ENCODE data around the gene SETD1A.

The SETD1A gene

DNA sequence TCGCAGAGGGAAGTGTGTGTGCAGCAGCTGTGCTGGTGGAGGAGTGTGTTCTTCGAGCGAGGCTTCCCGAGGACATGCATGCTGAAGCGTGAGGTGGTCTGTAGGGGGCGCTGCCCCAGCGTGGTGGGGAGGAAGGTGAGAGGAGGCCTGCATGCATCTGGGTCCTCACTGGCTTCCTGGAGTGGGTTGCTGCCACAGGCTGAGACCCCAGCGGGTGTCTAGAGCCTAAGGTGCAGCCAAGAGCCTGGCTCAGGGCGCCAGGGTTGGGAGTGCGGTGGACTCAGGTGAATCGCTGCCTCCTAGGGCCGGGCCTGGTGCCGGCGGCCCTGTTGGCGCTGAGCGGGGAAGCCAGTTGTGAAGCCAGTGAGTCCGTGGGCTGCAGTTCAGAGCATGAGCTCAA lies 19.9 kb downstream of the SETD1A start:
- WGBS (ENCODE audit: extremely low coverage, insufficient coverage, insufficient read length): no CpG with 5 or more reads among the region's 17 CpGs
- H3K18ac ChIP-seq (ENCODE audit: low read length): no peak overlapping the region
- no peak overlapping the region for H2BK120ac ChIP-seq (ENCODE audit: insufficient read depth, low read length, poor library complexity)
- no peak overlapping the region for H3K4me2 ChIP-seq (ENCODE audit: low read length)
- H3K9me3 ChIP-seq (ENCODE audit: insufficient read depth, low read depth, low read length): peaks cover 2% of the 10 kb centered on the region
- H3K4me3 ChIP-seq (ENCODE audit: low read depth, low read length): no peak overlapping the region
- H3K79me2 ChIP-seq (ENCODE audit: control insufficient read depth, insufficient read depth, low read length, poor library complexity): no peaks in the 10 kb centered on the region
- H3K23ac ChIP-seq (ENCODE audit: low read length): no peak overlapping the region
- no peak overlapping the region for H4K12ac ChIP-seq (ENCODE audit: low read depth, low read length)
- H4K8ac ChIP-seq (ENCODE audit: low read depth, low read length): no peak overlapping the region
- no peak overlapping the region for H2AFZ ChIP-seq (ENCODE audit: insufficient read depth, low read length, poor library complexity)
- no peak overlapping the region for H3K4ac ChIP-seq (ENCODE audit: low read depth, low read length)
- H4K91ac ChIP-seq (ENCODE audit: low read depth, low read length): no peak overlapping the region
- no peaks in the 10 kb centered on the region for H3K27me3 ChIP-seq (ENCODE audit: insufficient read depth, low read length)
- H3K14ac ChIP-seq (ENCODE audit: low read length): no peak overlapping the region
- no peaks in the 10 kb centered on the region for H3K79me1 ChIP-seq (ENCODE audit: low read length)
- peaks cover 83 to 86% of the 10 kb centered on the region in 2 experiments for H3K36me3 ChIP-seq (ENCODE audit: control insufficient read depth in 1 of 2, insufficient read depth in 2 of 2, low read length in 2 of 2)
- H3K27ac ChIP-seq (ENCODE audit: low read depth, low read length): no peak overlapping the region
- no peak overlapping the region for H2AK5ac ChIP-seq (ENCODE audit: low read length)
- no peak overlapping the region for H2BK5ac ChIP-seq (ENCODE audit: low read depth, low read length, poor library complexity)
- no peak overlapping the region for H2BK12ac ChIP-seq (ENCODE audit: low read length)
- no peaks in the 10 kb centered on the region for H3K4me1 ChIP-seq (ENCODE audit: control insufficient read depth in 1 of 2, insufficient read depth in 2 of 2, low read length in 2 of 2)
- no peak for DNase-seq
- H3K9ac ChIP-seq (ENCODE audit: low read length): no peak overlapping the region

DNA sequence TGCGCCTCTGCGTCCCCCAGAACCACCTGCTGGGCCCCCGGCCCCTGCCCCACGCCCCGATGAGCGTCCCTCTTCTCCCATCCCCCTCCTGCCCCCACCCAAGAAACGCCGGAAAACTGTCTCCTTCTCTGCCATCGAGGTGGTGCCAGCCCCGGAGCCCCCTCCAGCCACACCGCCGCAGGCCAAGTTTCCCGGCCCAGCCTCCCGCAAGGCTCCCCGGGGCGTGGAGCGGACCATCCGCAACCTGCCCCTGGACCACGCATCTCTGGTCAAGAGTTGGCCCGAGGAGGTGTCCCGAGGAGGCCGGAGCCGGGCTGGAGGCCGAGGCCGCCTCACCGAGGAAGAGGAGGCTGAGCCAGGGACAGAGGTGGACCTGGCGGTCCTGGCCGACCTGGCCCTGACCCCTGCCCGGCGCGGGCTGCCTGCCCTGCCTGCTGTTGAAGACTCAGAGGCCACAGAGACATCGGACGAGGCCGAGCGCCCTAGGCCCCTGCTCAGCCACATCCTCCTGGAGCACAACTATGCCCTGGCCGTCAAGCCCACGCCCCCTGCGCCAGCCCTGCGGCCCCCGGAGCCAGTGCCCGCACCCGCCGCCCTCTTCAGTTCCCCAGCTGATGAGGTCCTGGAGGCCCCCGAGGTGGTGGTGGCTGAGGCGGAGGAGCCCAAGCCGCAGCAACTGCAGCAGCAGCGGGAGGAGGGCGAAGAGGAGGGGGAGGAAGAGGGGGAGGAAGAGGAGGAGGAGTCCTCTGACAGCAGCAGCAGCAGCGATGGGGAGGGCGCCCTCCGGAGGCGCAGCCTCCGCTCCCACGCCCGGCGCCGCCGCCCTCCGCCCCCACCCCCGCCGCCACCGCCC lies 21.8 kb downstream of the SETD1A start:
- Histone ChIP-seq H3K4ac (ENCODE audit: low read depth, low read length) (no peak overlapping the region), H3K27ac (ENCODE audit: low read depth, low read length) (no peak overlapping the region), H4K12ac (ENCODE audit: low read depth, low read length) (no peak overlapping the region), H2BK120ac (ENCODE audit: insufficient read depth, low read length, poor library complexity) (no peak overlapping the region), H3K9ac (ENCODE audit: low read length) (no peak overlapping the region), H3K4me2 (ENCODE audit: low read length) (no peak overlapping the region), H3K79me2 (ENCODE audit: control insufficient read depth, insufficient read depth, low read length, poor library complexity) (no peaks in the 10 kb centered on the region), H3K14ac (ENCODE audit: low read length) (no peak overlapping the region), H4K91ac (ENCODE audit: low read depth, low read length) (no peak overlapping the region), H4K8ac (ENCODE audit: low read depth, low read length) (no peak overlapping the region), H2AFZ (ENCODE audit: insufficient read depth, low read length, poor library complexity) (no peak overlapping the region), H2BK5ac (ENCODE audit: low read depth, low read length, poor library complexity) (no peak overlapping the region), H2BK12ac (ENCODE audit: low read length) (no peak overlapping the region), H3K4me1 (ENCODE audit: control insufficient read depth in 1 of 2, insufficient read depth in 2 of 2, low read length in 2 of 2) (no peaks in the 10 kb centered on the region), H3K18ac (ENCODE audit: low read length) (no peak overlapping the region), H2AK5ac (ENCODE audit: low read length) (no peak overlapping the region), H3K36me3 (ENCODE audit: control insufficient read depth in 1 of 2, insufficient read depth in 2 of 2, low read length in 2 of 2) (peaks cover 85 to 87% of the 10 kb centered on the region in 2 experiments), H3K79me1 (ENCODE audit: low read length) (no peaks in the 10 kb centered on the region), H3K4me3 (ENCODE audit: low read depth, low read length) (no peak overlapping the region), H3K27me3 (ENCODE audit: insufficient read depth, low read length) (no peaks in the 10 kb centered on the region), H3K9me3 (ENCODE audit: insufficient read depth, low read depth, low read length) (peaks cover 3% of the 10 kb centered on the region), H3K23ac (ENCODE audit: low read length) (no peak overlapping the region)
- WGBS (ENCODE audit: extremely low coverage, insufficient coverage, insufficient read length): no CpG with 5 or more reads among the region's 62 CpGs
- DNase-seq: no peak

DNA sequence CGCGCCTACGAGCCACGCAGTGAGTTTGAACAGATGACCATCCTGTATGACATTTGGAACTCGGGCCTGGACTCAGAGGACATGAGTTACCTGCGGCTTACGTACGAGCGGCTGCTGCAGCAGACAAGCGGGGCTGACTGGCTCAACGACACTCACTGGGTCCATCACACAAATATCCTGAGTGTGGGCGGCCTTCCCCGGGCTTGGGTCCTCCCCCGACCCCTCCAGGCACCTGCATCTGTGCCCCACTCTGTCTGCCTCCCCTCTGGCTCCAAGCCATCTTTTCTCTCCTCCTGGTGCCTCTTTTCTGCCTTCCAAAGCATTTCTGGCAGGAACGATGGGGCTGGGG lies 22.4 kb downstream of the SETD1A start:
- H3K79me1 ChIP-seq (ENCODE audit: low read length): no peaks in the 10 kb centered on the region
- H3K4ac ChIP-seq (ENCODE audit: low read depth, low read length): no peak overlapping the region
- no peak overlapping the region for H3K23ac ChIP-seq (ENCODE audit: low read length)
- H2AK5ac ChIP-seq (ENCODE audit: low read length): no peak overlapping the region
- H3K9me3 ChIP-seq (ENCODE audit: insufficient read depth, low read depth, low read length): peaks cover 3% of the 10 kb centered on the region
- no peak for DNase-seq
- H4K8ac ChIP-seq (ENCODE audit: low read depth, low read length): no peak overlapping the region
- H2AFZ ChIP-seq (ENCODE audit: insufficient read depth, low read length, poor library complexity): no peak overlapping the region
- no peaks in the 10 kb centered on the region for H3K4me1 ChIP-seq (ENCODE audit: control insufficient read depth in 1 of 2, insufficient read depth in 2 of 2, low read length in 2 of 2)
- H3K14ac ChIP-seq (ENCODE audit: low read length): no peak overlapping the region
- H3K79me2 ChIP-seq (ENCODE audit: control insufficient read depth, insufficient read depth, low read length, poor library complexity): no peaks in the 10 kb centered on the region
- no peak overlapping the region for H4K91ac ChIP-seq (ENCODE audit: low read depth, low read length)
- H3K4me3 ChIP-seq (ENCODE audit: low read depth, low read length): no peak overlapping the region
- no peak overlapping the region for H4K12ac ChIP-seq (ENCODE audit: low read depth, low read length)
- H3K36me3 ChIP-seq (ENCODE audit: control insufficient read depth in 1 of 2, insufficient read depth in 2 of 2, low read length in 2 of 2): peaks cover 84 to 85% of the 10 kb centered on the region in 2 experiments
- H3K27ac ChIP-seq (ENCODE audit: low read depth, low read length): no peak overlapping the region
- H2BK12ac ChIP-seq (ENCODE audit: low read length): no peak overlapping the region
- no peak overlapping the region for H2BK120ac ChIP-seq (ENCODE audit: insufficient read depth, low read length, poor library complexity)
- WGBS (ENCODE audit: extremely low coverage, insufficient coverage, insufficient read length): no CpG with 5 or more reads among the region's 15 CpGs
- no peak overlapping the region for H3K9ac ChIP-seq (ENCODE audit: low read length)
- H2BK5ac ChIP-seq (ENCODE audit: low read depth, low read length, poor library complexity): no peak overlapping the region
- no peaks in the 10 kb centered on the region for H3K27me3 ChIP-seq (ENCODE audit: insufficient read depth, low read length)
- no peak overlapping the region for H3K4me2 ChIP-seq (ENCODE audit: low read length)
- no peak overlapping the region for H3K18ac ChIP-seq (ENCODE audit: low read length)

DNA sequence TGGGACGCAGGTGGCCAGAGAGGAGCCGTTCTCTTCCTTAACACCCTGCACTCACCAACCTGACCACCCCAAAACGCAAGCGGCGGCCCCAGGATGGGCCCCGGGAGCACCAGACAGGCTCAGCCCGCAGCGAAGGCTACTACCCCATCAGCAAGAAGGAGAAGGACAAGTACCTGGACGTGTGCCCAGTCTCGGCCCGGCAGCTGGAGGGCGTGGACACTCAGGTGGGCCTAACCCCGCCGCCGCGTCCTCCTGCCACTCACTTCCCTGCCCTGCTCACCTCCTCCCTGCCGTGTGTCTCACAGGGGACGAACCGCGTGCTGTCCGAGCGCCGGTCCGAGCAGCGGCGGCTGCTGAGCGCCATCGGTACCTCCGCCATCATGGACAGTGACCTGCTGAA lies 22.9 kb downstream of the SETD1A start:
- Histone ChIP-seq H3K27ac (ENCODE audit: low read depth, low read length) (no peak overlapping the region), H3K4me1 (ENCODE audit: control insufficient read depth in 1 of 2, insufficient read depth in 2 of 2, low read length in 2 of 2) (no peaks in the 10 kb centered on the region), H3K27me3 (ENCODE audit: insufficient read depth, low read length) (no peaks in the 10 kb centered on the region), H2AK5ac (ENCODE audit: low read length) (no peak overlapping the region), H2BK12ac (ENCODE audit: low read length) (no peak overlapping the region), H3K23ac (ENCODE audit: low read length) (no peak overlapping the region), H3K4ac (ENCODE audit: low read depth, low read length) (no peak overlapping the region), H2BK5ac (ENCODE audit: low read depth, low read length, poor library complexity) (no peak overlapping the region), H3K36me3 (ENCODE audit: control insufficient read depth in 1 of 2, insufficient read depth in 2 of 2, low read length in 2 of 2) (peaks cover 80 to 82% of the 10 kb centered on the region in 2 experiments), H3K18ac (ENCODE audit: low read length) (no peak overlapping the region), H3K9me3 (ENCODE audit: insufficient read depth, low read depth, low read length) (peaks cover 3% of the 10 kb centered on the region), H3K14ac (ENCODE audit: low read length) (no peak overlapping the region), H2BK120ac (ENCODE audit: insufficient read depth, low read length, poor library complexity) (no peak overlapping the region), H3K9ac (ENCODE audit: low read length) (no peak overlapping the region), H3K4me3 (ENCODE audit: low read depth, low read length) (no peak overlapping the region), H4K12ac (ENCODE audit: low read depth, low read length) (no peak overlapping the region), H4K91ac (ENCODE audit: low read depth, low read length) (no peak overlapping the region), H3K4me2 (ENCODE audit: low read length) (no peak overlapping the region), H4K8ac (ENCODE audit: low read depth, low read length) (no peak overlapping the region), H3K79me2 (ENCODE audit: control insufficient read depth, insufficient read depth, low read length, poor library complexity) (no peaks in the 10 kb centered on the region), H3K79me1 (ENCODE audit: low read length) (no peaks in the 10 kb centered on the region), H2AFZ (ENCODE audit: insufficient read depth, low read length, poor library complexity) (no peak overlapping the region)
- WGBS (ENCODE audit: extremely low coverage, insufficient coverage, insufficient read length): no CpG with 5 or more reads among the region's 29 CpGs
- no peak for DNase-seq
